Endothelial cell (in vitro differentiated cells): ENCODE results near the gene ZNF45. TPM values are rescaled to one million over a fixed set of nuclear protein-coding genes. Genes with fewer than 3 reads are reported as not detected.

Source experiments
- DNase-seq: peaks from one replicate; pipeline ENCODE4 v3.0.0; 2021; ENCODE audit warnings: low spot score
- H3K27ac Mint-ChIP-seq: one replicate; pipeline ENCODE4 v1.8.0; 2021; ENCODE audit warnings: mixed read lengths, inconsistent platforms; ENCODE audit not compliant: unreplicated experiment
- H3K27me3 Mint-ChIP-seq: one replicate; pipeline ENCODE4 v1.8.0; 2021; ENCODE audit warnings: mild to moderate bottlenecking, moderate library complexity, mixed read lengths, inconsistent platforms; ENCODE audit not compliant: unreplicated experiment
- H3K36me3 Mint-ChIP-seq: one replicate; pipeline ENCODE4 v1.8.0; 2021; ENCODE audit warnings: mild to moderate bottlenecking, low read depth, mixed read lengths, inconsistent platforms; ENCODE audit not compliant: unreplicated experiment
- H3K4me1 Mint-ChIP-seq: one replicate; pipeline ENCODE4 v1.8.0; 2021; ENCODE audit warnings: mild to moderate bottlenecking, mixed read lengths, inconsistent platforms; ENCODE audit not compliant: unreplicated experiment
- H3K4me3 Mint-ChIP-seq: one replicate; pipeline ENCODE4 v1.8.0; 2021; ENCODE audit warnings: mild to moderate bottlenecking, mixed read lengths, inconsistent platforms; ENCODE audit not compliant: unreplicated experiment
- H3K9me3 Mint-ChIP-seq: one replicate; pipeline ENCODE4 v1.8.0; 2021; ENCODE audit warnings: mixed read lengths, inconsistent platforms; ENCODE audit not compliant: unreplicated experiment
- long read RNA-seq: library from polyadenylated mRNA; unstranded; transcript quantifications from one replicate; pipeline ENCODE4 v2.0.0, GENCODE V29; 2020; ENCODE audit not compliant: unreplicated experiment
- total RNA-seq: library from RNA; stranded (reverse); fragmentation: NEBNext Ultra II Directional; extraction: Animal tissue kit (Norgen Biotek cat#: 25700); gene quantifications from one replicate; pipeline ENCODE4 v1.2.1, GENCODE V29; 2021; ENCODE audit not compliant: unreplicated experiment
- TF ChIP-seq, protein P1 (sequence below): fragments of 200-600 bp; sonication (generic); IDR thresholded peaks from one replicate; pipeline ENCODE4 v1.5.0; 2021; ENCODE audit warnings: antibody characterized with exemption; ENCODE audit not compliant: unreplicated experiment

The ZNF45 gene
- total RNA-seq: 19.4 TPM
- long read RNA-seq, partial matches to known transcripts: 1 of 1 reads
- long read RNA-seq, other reads (novel, unspliced or antisense): 0 of 1 reads

DNA sequence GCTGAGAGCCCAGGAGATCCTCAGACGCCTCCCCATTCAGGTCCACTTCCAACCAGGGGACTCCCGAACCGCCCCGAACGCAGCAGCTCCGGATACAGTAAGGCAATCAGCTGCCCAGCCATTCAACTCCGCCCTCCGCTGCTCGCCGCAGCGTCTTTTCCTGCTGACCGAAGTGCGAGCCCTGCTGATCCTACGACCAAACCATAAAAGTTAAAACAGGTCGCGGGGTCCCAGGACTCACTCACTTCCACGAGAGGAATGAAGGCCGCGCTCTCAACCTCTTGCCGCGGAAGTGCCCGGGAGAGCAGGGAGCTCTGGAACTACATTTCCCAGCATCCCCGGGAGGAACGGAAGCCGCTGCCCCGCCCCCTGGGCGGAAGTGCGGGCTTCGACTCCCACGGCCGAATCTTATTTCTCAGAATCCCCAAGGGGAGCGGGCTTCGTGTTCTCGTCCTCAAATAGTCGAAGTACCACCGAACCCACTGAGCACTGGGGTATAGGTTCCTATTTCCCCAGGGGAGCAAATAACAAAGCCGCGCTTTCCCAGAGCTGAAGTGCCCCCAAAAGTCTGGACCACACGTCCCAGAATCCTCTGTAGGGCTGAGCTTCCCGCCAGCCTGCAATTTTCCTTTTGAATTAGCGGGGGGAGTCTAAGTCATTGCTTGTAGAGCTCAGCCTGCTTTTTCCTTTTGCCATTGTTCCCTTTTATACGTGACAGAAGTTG lies at the start of gene ZNF45:
Gene ZNF45 (minus strand): TSS at position 298 of the 724 bp plus-strand sequence. CDS start 13,097 bp downstream, outside the sequence.
- TF ChIP-seq, protein P1, sequence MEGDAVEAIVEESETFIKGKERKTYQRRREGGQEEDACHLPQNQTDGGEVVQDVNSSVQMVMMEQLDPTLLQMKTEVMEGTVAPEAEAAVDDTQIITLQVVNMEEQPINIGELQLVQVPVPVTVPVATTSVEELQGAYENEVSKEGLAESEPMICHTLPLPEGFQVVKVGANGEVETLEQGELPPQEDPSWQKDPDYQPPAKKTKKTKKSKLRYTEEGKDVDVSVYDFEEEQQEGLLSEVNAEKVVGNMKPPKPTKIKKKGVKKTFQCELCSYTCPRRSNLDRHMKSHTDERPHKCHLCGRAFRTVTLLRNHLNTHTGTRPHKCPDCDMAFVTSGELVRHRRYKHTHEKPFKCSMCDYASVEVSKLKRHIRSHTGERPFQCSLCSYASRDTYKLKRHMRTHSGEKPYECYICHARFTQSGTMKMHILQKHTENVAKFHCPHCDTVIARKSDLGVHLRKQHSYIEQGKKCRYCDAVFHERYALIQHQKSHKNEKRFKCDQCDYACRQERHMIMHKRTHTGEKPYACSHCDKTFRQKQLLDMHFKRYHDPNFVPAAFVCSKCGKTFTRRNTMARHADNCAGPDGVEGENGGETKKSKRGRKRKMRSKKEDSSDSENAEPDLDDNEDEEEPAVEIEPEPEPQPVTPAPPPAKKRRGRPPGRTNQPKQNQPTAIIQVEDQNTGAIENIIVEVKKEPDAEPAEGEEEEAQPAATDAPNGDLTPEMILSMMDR: no peak
- H3K4me1 Mint-ChIP-seq: peaks cover 5% of the 10 kb centered on the region
- H3K9me3 Mint-ChIP-seq: no peaks in the 10 kb centered on the region
- H3K27me3 Mint-ChIP-seq: no peaks in the 10 kb centered on the region
- H3K36me3 Mint-ChIP-seq: peaks cover 17% of the 10 kb centered on the region
- H3K27ac Mint-ChIP-seq: peak within 1 kb of the TSS; percentile 94
- peak within 1 kb of the TSS; percentile 95 for H3K4me3 Mint-ChIP-seq
- peak; percentile 86 for DNase-seq

DNA sequence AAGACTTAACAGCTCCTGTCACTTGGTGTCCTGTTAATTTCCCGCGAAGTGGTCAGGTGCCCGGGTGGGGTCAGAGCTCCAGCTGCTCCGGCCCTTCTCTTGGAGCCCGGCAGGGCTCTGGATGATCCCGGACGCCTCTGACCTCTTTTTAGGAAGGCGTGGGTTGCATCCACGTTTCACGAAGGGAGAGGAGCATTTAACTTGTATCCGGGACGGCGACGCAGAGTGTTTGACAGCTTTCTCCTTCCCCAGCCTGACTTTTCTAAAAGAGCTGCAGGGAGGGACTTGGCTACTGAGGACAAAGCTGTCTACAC lies 49.6 kb upstream of the ZNF45 start:
- no peak for DNase-seq
- Mint-ChIP-seq H3K27me3 (no peaks in the 10 kb centered on the region), H3K4me1 (no peaks in the 10 kb centered on the region), H3K4me3 (peak overlapping the region; percentile 98), H3K27ac (no peak overlapping the region), H3K9me3 (no peaks in the 10 kb centered on the region), H3K36me3 (peaks cover 7% of the 10 kb centered on the region)
- TF ChIP-seq, protein P1: no peak

DNA sequence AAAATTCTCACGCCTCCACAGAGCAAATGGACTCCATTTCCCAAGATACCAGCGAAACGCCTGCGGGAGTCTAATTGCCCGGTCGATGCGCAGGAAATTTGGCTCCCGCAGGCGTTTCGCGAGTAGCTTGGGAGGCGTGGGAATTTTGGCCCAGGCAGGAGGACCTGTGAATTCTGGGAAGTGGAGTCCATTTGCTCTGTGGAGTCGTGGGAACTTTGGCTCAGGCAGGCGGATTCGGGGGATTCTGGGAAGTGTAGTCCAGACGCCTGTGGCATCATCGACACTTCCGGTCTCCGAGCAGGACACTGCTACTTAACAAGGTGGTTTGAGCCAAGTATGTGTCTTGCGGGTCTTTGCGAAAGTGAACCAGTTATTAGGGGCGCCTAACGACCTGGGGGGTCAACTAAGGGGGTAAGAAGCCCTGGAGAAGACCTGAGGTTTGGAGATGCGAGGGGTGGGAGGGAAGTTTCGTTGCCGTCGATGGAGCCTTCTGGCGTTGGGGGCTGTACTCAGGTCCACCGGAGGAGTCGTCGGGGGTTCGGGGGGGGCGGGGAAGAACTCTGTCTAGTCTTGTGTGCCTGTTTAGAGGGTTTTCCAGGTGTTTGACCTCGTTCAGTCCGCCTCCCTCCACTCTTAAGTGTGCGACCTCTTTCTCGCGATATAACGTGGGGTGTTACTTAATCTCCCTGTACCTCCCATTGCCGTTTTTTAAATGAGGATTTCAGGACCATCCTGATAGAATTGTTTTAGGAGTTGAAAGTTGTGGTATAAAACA lies 49.0 kb upstream of the ZNF45 start, which contains the start of gene ZNF155:
Gene ZNF155 (plus strand): TSS at position 277 of the 775 bp plus-strand sequence. CDS start 4,356 bp downstream, outside the sequence.
- Mint-ChIP-seq H3K4me1 (no peaks in the 10 kb centered on the region), H3K9me3 (no peaks in the 10 kb centered on the region), H3K4me3 (peak within 1 kb of the TSS; percentile 98), H3K36me3 (peaks cover 1% of the 10 kb centered on the region), H3K27me3 (no peaks in the 10 kb centered on the region), H3K27ac (peak within 1 kb of the TSS; percentile 92)
- TF ChIP-seq, protein P1: no peak
- DNase-seq: peak; percentile 84

DNA sequence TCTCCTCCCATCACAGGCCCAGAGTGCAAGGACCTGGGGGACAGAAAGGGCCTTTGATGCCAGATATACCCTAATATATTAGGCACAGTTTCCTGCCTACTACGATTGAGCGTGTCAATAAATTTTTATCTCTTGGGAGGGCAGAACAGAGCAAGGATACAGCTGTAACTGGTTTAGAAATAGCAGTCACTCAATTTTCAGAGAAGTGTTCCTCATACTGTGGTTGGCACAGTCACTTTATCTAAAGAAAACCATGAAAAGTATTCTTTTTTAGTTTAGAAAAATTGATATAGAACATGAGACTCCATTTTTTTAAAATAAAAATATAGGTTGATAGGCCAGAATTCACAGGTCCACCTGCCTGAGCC lies 48.4 kb upstream of the ZNF45 start:
- DNase-seq: no peak
- TF ChIP-seq, protein P1: no peak
- Mint-ChIP-seq H3K36me3 (no peaks in the 10 kb centered on the region), H3K9me3 (no peaks in the 10 kb centered on the region), H3K4me3 (peak overlapping the region; percentile 77), H3K4me1 (no peaks in the 10 kb centered on the region), H3K27ac (no peak overlapping the region), H3K27me3 (no peaks in the 10 kb centered on the region)
